GM18858 (cell line): ENCODE data around the gene KCNQ1.

Source experiments
- ATAC-seq: cut with Tn5 transposase; IDR thresholded peaks from one replicate; pipeline ENCODE4 v1.9.1; 2021; ENCODE audit not compliant: unreplicated experiment

The KCNQ1 gene

GRCh38 chr11:2423157-2424025 lies 21.4 kb upstream of the KCNQ1 start:
- ATAC-seq, result no peak

GRCh38 chr11:2424811-2425495 lies 19.9 kb upstream of the KCNQ1 start:
- no peak for ATAC-seq

- ATAC-seq, result no peak
Measured at GRCh38 chr11:2425506-2425905, 19.3 kb upstream of the KCNQ1 start.

- ATAC-seq, result no peak
Measured at GRCh38 chr11:2426221-2426620, 18.6 kb upstream of the KCNQ1 start.

GRCh38 chr11:2426826-2427521 lies 17.8 kb upstream of the KCNQ1 start:
- no peak for ATAC-seq

GRCh38 chr11:2427721-2428321 lies 17.0 kb upstream of the KCNQ1 start:
- ATAC-seq, result no peak

GRCh38 chr11:2428322-2428795 lies 16.4 kb upstream of the KCNQ1 start:
- ATAC-seq, result no peak

- no peak for ATAC-seq
Measured at GRCh38 chr11:2431395-2431794, 13.4 kb upstream of the KCNQ1 start.

- no peak for ATAC-seq
Measured at GRCh38 chr11:2432171-2432621, 12.6 kb upstream of the KCNQ1 start.

- no peak for ATAC-seq
Measured at GRCh38 chr11:2432628-2433071, 12.2 kb upstream of the KCNQ1 start.

- no peak for ATAC-seq
Measured at GRCh38 chr11:2433106-2433925, 11.5 kb upstream of the KCNQ1 start.

- no peak for ATAC-seq
Measured at GRCh38 chr11:2434008-2434407, 10.8 kb upstream of the KCNQ1 start.

- ATAC-seq, result no peak
Measured at GRCh38 chr11:2434506-2435255, 10.1 kb upstream of the KCNQ1 start.

- no peak for ATAC-seq
Measured at GRCh38 chr11:2435288-2436012, 9.4 kb upstream of the KCNQ1 start.

- no peak for ATAC-seq
Measured at GRCh38 chr11:2436013-2436520, 8.7 kb upstream of the KCNQ1 start.

GRCh38 chr11:2436521-2437031 lies 8.2 kb upstream of the KCNQ1 start:
- ATAC-seq, result no peak

GRCh38 chr11:2437516-2437915 lies 7.3 kb upstream of the KCNQ1 start:
- ATAC-seq, result no peak

GRCh38 chr11:2439820-2440219 lies 5.0 kb upstream of the KCNQ1 start:
- no peak for ATAC-seq
